Measurements from ENCODE around the gene MCU.

DNA sequence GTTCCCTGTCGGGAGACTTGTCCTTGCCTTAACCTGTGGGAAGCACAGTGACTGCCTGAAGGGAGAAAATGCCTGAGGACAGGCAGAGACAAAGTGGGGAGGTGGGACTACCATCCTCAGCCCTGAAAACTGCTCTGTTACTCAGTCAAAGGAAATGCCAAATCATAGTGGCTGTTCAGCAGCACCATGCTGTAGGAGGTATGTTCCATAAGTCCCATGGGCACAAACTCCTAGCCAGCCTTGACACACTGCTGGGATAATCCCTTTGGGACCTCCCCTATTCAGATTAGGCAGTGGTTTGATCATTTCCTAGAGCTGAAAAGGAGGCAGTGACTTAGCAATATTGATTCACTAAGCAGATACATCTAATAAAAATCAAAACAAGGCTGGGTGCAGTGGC is 80.1 kb downstream of the MCU start:
- TF ChIP-seq RELA (IDR thresholded peaks at IDR 0.05; ENCODE audit: borderline replicate concordance, partially characterized antibody): no peak
- TF ChIP-seq EP300 (IDR thresholded peaks at IDR 0.05; ENCODE audit: borderline replicate concordance in 1 of 2, control insufficient read depth in 1 of 2, low read depth in 2 of 2, low read length in 2 of 2): no peak
- TF ChIP-seq TARDBP (IDR thresholded peaks at IDR 0.05; ENCODE audit: borderline replicate concordance): no peak
- TF ChIP-seq RFX5 (IDR thresholded peaks at IDR 0.05; ENCODE audit: low read depth, low read length): no peak
- no peak for TF ChIP-seq NFYB (IDR thresholded peaks at IDR 0.05; ENCODE audit: insufficient read depth, low read depth, low read length)
- no peak for TF ChIP-seq NFYA (IDR thresholded peaks at IDR 0.05; ENCODE audit: borderline replicate concordance, low read depth, low read length)

All from GM12878 (cell line).